BE2C (cell line): ENCODE data around the gene DOCK1.

Experiments
- DNase-seq: peaks from one replicate; pipeline ENCODE4 v3.0.0-alpha.2; 2020
- H3K27me3 ChIP-seq: fragments of 250-450 bp; sonication (Bioruptor Pico); 2 replicates; pipeline ENCODE4 v1.5.1; 2020; ENCODE audit warnings: mild to moderate bottlenecking
- H3K36me3 ChIP-seq: fragments of 250-450 bp; sonication (Bioruptor Pico); 2 replicates; pipeline ENCODE4 v1.5.1; 2020; ENCODE audit warnings: mild to moderate bottlenecking
- H3K4me1 ChIP-seq: fragments of 250-450 bp; sonication (Bioruptor Pico); 2 replicates; pipeline ENCODE4 v1.5.1; 2020
- H3K4me3 ChIP-seq: 2 replicates; pipeline ENCODE4 v1.5.1; 2011; ENCODE audit warnings: low read depth, low read length
- H3K9me3 ChIP-seq: fragments of 250-450 bp; sonication (Bioruptor Pico); 2 replicates; pipeline ENCODE4 v1.5.1; 2020
- TF ChIP-seq, protein P1 (sequence below): IDR thresholded peaks from 2 replicates; pipeline ENCODE4 v1.5.1; 2012; ENCODE audit warnings: mild to moderate bottlenecking, low read depth, low read length

Gene DOCK1

DNA sequence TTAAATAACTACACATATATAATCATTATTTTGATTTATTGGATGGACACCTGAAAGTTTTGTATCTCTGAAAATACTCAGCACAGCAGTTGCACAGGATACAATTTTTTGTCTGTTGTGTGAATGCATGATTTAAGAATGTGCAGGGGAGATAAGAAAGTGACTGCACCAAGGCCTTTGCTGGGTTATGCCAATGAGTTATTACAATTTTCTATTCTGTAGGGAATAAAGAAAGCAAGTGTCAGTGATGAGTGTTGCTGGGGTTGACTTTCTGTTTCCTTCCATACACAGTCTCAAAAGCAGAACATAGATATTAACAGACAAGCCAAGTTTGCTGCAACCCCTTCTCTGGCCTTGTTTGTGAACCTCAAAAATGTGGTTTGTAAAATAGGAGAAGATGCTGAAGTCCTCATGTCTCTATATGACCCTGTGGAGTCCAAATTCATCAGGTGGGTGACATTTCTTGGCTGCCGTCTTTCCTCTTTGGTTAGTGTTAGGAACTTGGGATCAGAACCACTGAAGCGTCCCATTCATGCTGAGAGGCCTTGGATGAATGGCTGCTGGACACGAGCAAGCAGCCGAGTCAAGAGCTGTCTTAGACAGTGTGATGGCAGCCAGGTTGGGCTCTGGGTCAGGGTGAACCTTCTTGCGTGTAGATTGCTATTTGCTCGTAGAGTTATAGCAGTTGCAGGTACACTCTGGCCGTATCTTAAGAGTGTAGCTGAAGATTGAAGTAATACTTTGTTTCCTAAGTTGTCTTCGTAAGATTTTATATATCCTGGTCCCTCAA is 92.8 kb downstream of the DOCK1 start:
- TF ChIP-seq, protein P1, sequence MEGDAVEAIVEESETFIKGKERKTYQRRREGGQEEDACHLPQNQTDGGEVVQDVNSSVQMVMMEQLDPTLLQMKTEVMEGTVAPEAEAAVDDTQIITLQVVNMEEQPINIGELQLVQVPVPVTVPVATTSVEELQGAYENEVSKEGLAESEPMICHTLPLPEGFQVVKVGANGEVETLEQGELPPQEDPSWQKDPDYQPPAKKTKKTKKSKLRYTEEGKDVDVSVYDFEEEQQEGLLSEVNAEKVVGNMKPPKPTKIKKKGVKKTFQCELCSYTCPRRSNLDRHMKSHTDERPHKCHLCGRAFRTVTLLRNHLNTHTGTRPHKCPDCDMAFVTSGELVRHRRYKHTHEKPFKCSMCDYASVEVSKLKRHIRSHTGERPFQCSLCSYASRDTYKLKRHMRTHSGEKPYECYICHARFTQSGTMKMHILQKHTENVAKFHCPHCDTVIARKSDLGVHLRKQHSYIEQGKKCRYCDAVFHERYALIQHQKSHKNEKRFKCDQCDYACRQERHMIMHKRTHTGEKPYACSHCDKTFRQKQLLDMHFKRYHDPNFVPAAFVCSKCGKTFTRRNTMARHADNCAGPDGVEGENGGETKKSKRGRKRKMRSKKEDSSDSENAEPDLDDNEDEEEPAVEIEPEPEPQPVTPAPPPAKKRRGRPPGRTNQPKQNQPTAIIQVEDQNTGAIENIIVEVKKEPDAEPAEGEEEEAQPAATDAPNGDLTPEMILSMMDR: no peak
- no peaks in the 10 kb centered on the region for H3K9me3 ChIP-seq
- no peaks in the 10 kb centered on the region for H3K27me3 ChIP-seq
- no peaks in the 10 kb centered on the region for H3K4me1 ChIP-seq
- DNase-seq: no peak
- no peak overlapping the region for H3K4me3 ChIP-seq
- no peaks in the 10 kb centered on the region for H3K36me3 ChIP-seq

DNA sequence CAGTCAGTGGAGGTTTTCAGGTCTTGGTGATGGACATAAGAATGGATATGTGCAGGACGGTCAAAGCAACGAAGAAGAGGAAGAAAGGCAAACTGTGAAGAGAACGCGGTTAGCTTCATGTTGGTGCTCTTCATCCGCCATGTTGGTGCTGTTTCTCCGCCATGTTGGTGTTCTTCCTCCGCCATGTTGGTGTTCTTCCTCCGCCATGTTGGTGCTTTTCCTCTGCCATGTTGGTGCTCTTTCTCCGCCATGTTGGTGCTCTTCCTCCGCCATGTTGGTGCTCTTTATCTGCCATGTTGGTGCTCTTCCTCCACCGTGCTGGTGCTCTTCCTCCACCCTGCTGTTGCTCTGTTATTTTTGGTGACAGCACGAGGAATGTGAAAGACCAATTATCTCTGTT is 95.4 kb downstream of the DOCK1 start:
- no peaks in the 10 kb centered on the region for H3K36me3 ChIP-seq
- no peaks in the 10 kb centered on the region for H3K27me3 ChIP-seq
- TF ChIP-seq, protein P1: no peak
- no peak for DNase-seq
- H3K9me3 ChIP-seq: no peaks in the 10 kb centered on the region
- H3K4me3 ChIP-seq: no peak overlapping the region
- no peaks in the 10 kb centered on the region for H3K4me1 ChIP-seq

DNA sequence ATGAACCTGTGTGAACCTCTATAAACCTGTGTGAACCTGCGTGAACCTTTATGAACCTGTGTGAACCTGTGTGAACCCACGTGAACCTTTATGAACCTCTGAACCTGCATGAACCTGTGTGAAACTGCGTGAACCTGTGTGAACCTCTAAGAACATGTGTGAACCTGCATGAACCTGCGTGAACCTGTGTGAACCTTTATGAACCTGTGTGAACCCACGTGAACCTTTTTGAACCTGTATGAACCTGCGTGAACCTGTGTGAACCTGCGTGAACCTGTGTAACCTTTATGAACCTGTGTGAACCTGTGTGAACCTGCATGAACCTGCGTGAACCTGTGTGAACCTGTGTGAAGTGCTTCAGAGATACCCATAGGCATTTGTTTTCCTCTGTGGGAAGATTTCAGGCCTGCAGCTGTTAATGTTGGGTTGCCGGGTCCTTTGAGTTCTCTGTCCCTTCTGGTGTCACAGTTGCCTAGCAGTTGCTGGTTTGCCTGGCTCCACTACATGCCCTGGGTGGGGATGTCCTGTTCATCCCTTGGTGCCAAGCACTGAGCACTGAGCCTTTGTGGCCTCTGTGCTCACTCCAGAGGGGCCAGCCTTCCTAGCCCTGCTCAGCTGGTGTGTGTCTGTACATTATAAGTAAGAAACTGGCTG is 97.9 kb downstream of the DOCK1 start:
- Histone ChIP-seq H3K9me3 (no peaks in the 10 kb centered on the region), H3K4me3 (no peak overlapping the region), H3K36me3 (no peaks in the 10 kb centered on the region), H3K4me1 (no peaks in the 10 kb centered on the region), H3K27me3 (no peaks in the 10 kb centered on the region)
- no peak for DNase-seq
- TF ChIP-seq, protein P1: no peak

DNA sequence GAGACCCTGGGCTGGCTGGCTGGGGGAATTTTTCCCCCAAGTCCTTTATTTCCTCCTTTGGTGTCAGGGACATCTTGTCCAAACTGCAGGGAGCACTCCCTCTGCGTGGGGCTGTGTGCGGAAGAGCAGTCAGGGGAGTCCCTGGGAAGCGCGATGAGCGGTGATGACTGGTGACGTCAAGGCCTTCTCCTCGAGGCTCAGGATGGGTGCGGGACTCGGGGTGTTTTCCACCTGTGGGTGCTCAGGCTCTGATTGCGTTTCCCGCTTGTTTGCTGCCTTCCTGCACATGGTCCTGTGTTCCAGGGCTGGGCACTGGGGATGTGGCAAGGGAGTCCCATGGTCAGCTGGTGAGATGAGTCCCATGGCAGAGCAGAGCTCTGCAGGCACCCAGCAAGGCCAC is 101.2 kb downstream of the DOCK1 start:
- H3K36me3 ChIP-seq: no peaks in the 10 kb centered on the region
- no peaks in the 10 kb centered on the region for H3K4me1 ChIP-seq
- no peak overlapping the region for H3K4me3 ChIP-seq
- TF ChIP-seq, protein P1: no peak
- no peaks in the 10 kb centered on the region for H3K27me3 ChIP-seq
- DNase-seq: no peak
- no peaks in the 10 kb centered on the region for H3K9me3 ChIP-seq

DNA sequence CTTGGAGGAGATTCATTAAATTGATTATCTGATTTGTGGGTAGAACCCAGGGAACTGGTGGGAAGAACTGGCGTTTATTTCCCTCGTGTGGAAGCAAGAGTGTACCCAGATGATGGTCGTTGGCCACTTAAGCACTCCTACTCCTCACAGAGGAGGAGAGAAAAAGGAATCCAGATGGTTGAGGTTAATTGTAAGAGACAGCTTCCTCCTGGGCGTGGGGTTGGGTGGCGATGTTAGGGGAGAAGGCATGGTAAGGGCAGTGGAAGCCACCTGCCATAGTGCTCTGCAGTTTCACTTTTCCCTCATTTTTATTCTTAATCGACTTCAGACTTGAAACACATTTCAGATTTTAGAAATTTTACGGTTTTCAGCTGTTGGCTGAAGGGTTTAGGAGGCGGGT is 104.1 kb downstream of the DOCK1 start:
- H3K4me1 ChIP-seq: no peaks in the 10 kb centered on the region
- no peak for DNase-seq
- TF ChIP-seq, protein P1: no peak
- no peaks in the 10 kb centered on the region for H3K9me3 ChIP-seq
- H3K36me3 ChIP-seq: no peaks in the 10 kb centered on the region
- no peaks in the 10 kb centered on the region for H3K27me3 ChIP-seq
- H3K4me3 ChIP-seq: no peak overlapping the region

DNA sequence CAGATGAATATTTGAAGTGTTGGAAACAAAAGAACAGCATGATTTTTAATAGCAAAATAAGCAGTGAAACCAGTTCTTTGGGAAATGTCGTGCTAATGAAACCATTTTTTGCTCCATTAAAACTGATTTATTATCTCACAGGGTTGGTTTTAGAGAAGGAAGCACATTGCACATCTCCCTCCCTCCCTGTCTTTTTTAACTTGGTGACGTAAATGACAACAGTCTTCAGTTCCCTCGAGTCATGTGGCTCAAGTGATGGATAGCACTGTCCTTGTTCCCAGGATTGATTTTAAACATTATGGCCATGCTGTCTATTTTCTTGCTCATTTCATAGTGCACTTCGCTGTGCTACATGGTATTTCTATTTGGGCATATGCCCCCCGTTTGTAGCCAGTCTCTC is 105.9 kb downstream of the DOCK1 start:
- Histone ChIP-seq H3K27me3 (no peaks in the 10 kb centered on the region), H3K9me3 (no peaks in the 10 kb centered on the region), H3K4me1 (no peaks in the 10 kb centered on the region), H3K4me3 (no peak overlapping the region), H3K36me3 (no peaks in the 10 kb centered on the region)
- TF ChIP-seq, protein P1: no peak
- DNase-seq: no peak
